ENCODE data around the gene PTP4A2. TPM values are rescaled to one million over a fixed set of nuclear protein-coding genes. Genes with fewer than 3 reads are reported as not detected.

PTP4A2 gene
- polyA plus RNA-seq, 1 of the 3 experiments (the other 2 are of a cell fraction), result 41.7 TPM

GRCh38 chr1:31911994-31912780 is 26.0 kb downstream of the PTP4A2 start:
- Histone ChIP-seq H2AFZ (ENCODE audit: low read depth) (no peak overlapping the region), H3K9me3 (no peaks in the 10 kb centered on the region), H3K4me1 (ENCODE audit: control insufficient read depth in 1 of 2, insufficient read depth in 2 of 2, low read depth in 1 of 2, low read length in 1 of 2) (peaks cover 3 to 10% of the 10 kb centered on the region in 2 experiments; a peak in 3 of 4 replicates), H3K4me3 (ENCODE audit: low read depth in 2 of 2, low read length in 1 of 2) (no peak overlapping the region), H3K9ac (no peak overlapping the region), H3K27ac (ENCODE audit: low read depth in 2 of 2, low read length in 1 of 2) (0 out of 4 replicates have a peak overlapping the region, but pooled peaks of 1 of the 2 experiments have one; percentile 18), H3K4me2 (0 out of 2 replicates have a peak overlapping the region, but pooled peaks have one; percentile 10), H3K36me3 (replicated peaks in 1 of 2; ENCODE audit: control insufficient read depth in 1 of 2, insufficient read depth in 2 of 2, low read length in 1 of 2) (peaks cover 47 to 86% of the 10 kb centered on the region in 2 experiments), H3K9me2 (no peaks in the 10 kb centered on the region), H3K79me2 (ENCODE audit: insufficient read depth) (peaks cover 85% of the 10 kb centered on the region), H3F3A (replicated peaks; ENCODE audit: insufficient read depth) (peaks cover 3% of the 10 kb centered on the region), H4K20me1 (ENCODE audit: insufficient read depth) (peaks cover 59% of the 10 kb centered on the region), H3K27me3 (ENCODE audit: insufficient read depth) (no peaks in the 10 kb centered on the region)
- DNase-seq, result no peak
- ChIA-PET CTCF (interaction anchor here (2.0 kb wide), 1 partner anchor 11 kb away, joined by 5 read pairs; no protein-coding TSS in a partner anchor), POLR2A (no interaction called here)
- TF ChIP-seq GATA2 (CRISPR knock-in tag; IDR thresholded peaks at IDR 0.05) (peak; percentile 27; the same call in 1 of the 2 replicates), EP300 (IDR thresholded peaks at IDR 0.05; ENCODE audit: borderline replicate concordance in 1 of 2, low read depth in 1 of 2, low read length in 1 of 2) (0 out of 4 replicates have a peak, but pooled peaks of 1 of the 2 experiments have one; percentile 17), NRF1 (IDR thresholded peaks at IDR 0.05; ENCODE audit: low read depth, low read length) (no peak), PBX3 (IDR thresholded peaks at IDR 0.05) (peak; percentile 37; the same call in 1 of the 2 replicates), IRF3 (IDR thresholded peaks at IDR 0.05; ENCODE audit: low read depth, low read length) (no peak)
- WGBS (ENCODE audit: low lambda C conversion rate), result 56% methylated on average over 2 of the region's 2 CpGs

GRCh38 chr1:31910933-31911332 is 27.2 kb downstream of the PTP4A2 start:
- H3K4me2 ChIP-seq, result no peak overlapping the region

More at GRCh38 chr1:31910933-31911332, 27.2 kb downstream of the PTP4A2 start:
- H3K9me2 ChIP-seq, result no peaks in the 10 kb centered on the region
- peaks cover 52% of the 10 kb centered on the region for H4K20me1 ChIP-seq (ENCODE audit: insufficient read depth)
- TF ChIP-seq MAX (IDR thresholded peaks at IDR 0.05; ENCODE audit: low read depth), result no peak
- no peak for TF ChIP-seq NRF1 (IDR thresholded peaks at IDR 0.05; ENCODE audit: low read depth, low read length)
- TF ChIP-seq FOXJ3 (CRISPR knock-in tag; IDR thresholded peaks at IDR 0.05), result no peak
- TF ChIP-seq TCF12 (IDR thresholded peaks at IDR 0.05), result no peak
- TF ChIP-seq CHD2 (IDR thresholded peaks at IDR 0.05; ENCODE audit: low read length, partially characterized antibody), result no peak
- no peak for TF ChIP-seq POLR2AphosphoS5 (IDR thresholded peaks at IDR 0.05; ENCODE audit: low read depth, low read length)
- TF ChIP-seq MEF2A (IDR thresholded peaks at IDR 0.05; ENCODE audit: borderline replicate concordance, low read depth), result no peak
- no peak for TF ChIP-seq USF1 (IDR thresholded peaks at IDR 0.05; ENCODE audit: borderline replicate concordance, low read depth)
- no peak for TF ChIP-seq RFX5 (IDR thresholded peaks at IDR 0.05; ENCODE audit: low read length)
- DNase-seq, result no peak
- peaks cover 3 to 10% of the 10 kb centered on the region in 2 experiments; a peak in 3 of 4 replicates for H3K4me1 ChIP-seq (ENCODE audit: control insufficient read depth in 1 of 2, insufficient read depth in 2 of 2, low read depth in 1 of 2, low read length in 1 of 2)
- no peak overlapping the region for H2AFZ ChIP-seq (ENCODE audit: low read depth)
- H3K36me3 ChIP-seq (replicated peaks in 1 of 2; ENCODE audit: control insufficient read depth in 1 of 2, insufficient read depth in 2 of 2, low read length in 1 of 2), result peaks cover 44 to 92% of the 10 kb centered on the region in 2 experiments
- H3K79me2 ChIP-seq (ENCODE audit: insufficient read depth), result peaks cover 74% of the 10 kb centered on the region
- H3K4me3 ChIP-seq (ENCODE audit: low read depth in 2 of 2, low read length in 1 of 2), result no peak overlapping the region
- H3K27me3 ChIP-seq (ENCODE audit: insufficient read depth), result no peaks in the 10 kb centered on the region
- ChIA-PET CTCF (interaction anchor here (0.9 to 1.4 kb wide), 4 partner anchors 14 to 53 kb away, joined by 3 to 5 read pairs (median 4); partner anchors contain the start of gene PTP4A2), POLR2A (no interaction called here)
- no peaks in the 10 kb centered on the region for H3K9me3 ChIP-seq
- WGBS (ENCODE audit: low lambda C conversion rate), result 63% methylated on average over 2 of the region's 2 CpGs
- H3K9ac ChIP-seq, result no peak overlapping the region
- H3F3A ChIP-seq (replicated peaks; ENCODE audit: insufficient read depth), result no peaks in the 10 kb centered on the region
- peak overlapping the region in 1 of 2 experiments; percentile 7; a peak in 1 of 4 replicates for H3K27ac ChIP-seq (ENCODE audit: low read depth in 2 of 2, low read length in 1 of 2)

All from SK-N-SH (cell line).